Jurkat, Clone E6-1 (cell line): ENCODE results near the gene ACAD9. TPM values are rescaled to one million over a fixed set of nuclear protein-coding genes. Genes with fewer than 3 reads are reported as not detected.
"Not testable (repeated sequence)": the region's sequence is repeated elsewhere in the genome, so short reads cannot be mapped to it uniquely, and the experiment has no call there.

Experiments used
- DNase-seq: peaks from one replicate; pipeline ENCODE4 v3.0.0-alpha.2; 2011; ENCODE audit warnings: low read depth, low spot score
- H3K4me3 ChIP-seq: 2 replicates; pipeline ENCODE4 v1.5.1; 2011; ENCODE audit warnings: mild to moderate bottlenecking, low read length, control low read depth, moderate library complexity
- polyA plus RNA-seq: library from polyadenylated mRNA; unstranded; fragments of >200 nt; gene quantifications from one replicate; pipeline ENCODE4 v1.2.1, GENCODE V29; 2012; ENCODE audit warnings: missing spikeins; ENCODE audit not compliant: insufficient read length, insufficient read depth

ACAD9 gene
- 49.9 TPM for polyA plus RNA-seq

DNA sequence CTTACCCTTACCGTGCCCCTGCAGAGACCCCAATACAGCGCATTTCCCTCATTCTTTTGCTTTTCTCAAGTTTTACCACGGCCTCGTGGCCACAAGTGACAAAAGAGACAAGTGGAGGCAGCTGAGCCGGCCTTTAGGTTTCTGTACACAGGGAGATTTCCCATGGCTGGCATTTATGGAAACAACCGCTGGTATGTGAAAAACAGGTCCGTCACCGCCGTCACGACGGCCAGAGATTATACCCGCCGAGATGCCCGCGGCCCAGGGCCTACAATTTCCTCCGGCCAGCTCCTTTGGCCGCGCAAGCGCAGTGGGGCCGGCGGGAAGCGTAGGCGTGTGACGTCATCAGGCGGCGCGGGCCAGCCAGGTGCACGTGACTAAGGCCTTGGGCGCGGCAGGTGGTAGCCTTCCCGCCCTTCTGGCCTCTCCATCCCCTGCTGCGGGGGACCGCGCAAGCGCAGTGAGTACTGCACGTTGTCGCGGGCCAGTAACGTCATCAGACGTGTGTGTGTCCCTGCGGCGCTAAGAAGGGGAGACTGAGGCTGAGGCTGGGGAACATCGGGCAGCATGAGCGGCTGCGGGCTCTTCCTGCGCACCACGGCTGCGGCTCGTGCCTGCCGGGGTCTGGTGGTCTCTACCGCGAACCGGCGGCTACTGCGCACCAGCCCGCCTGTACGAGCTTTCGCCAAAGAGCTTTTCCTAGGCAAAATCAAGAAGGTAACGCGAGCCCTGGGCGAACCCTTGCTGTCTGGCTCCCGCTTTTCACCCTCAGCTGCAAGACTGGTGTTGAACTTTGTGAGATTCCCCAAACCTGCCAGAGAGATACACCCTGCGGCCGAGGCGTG, at the start of gene ACAD9:
ACAD9 (plus strand) TSS at position 496 of the 845 bp plus-strand sequence; CDS start at position 568, 72 bp downstream.
- H3K4me3 ChIP-seq: peak within 1 kb of the TSS; percentile 98
- DNase-seq: peak; percentile 97

DNA sequence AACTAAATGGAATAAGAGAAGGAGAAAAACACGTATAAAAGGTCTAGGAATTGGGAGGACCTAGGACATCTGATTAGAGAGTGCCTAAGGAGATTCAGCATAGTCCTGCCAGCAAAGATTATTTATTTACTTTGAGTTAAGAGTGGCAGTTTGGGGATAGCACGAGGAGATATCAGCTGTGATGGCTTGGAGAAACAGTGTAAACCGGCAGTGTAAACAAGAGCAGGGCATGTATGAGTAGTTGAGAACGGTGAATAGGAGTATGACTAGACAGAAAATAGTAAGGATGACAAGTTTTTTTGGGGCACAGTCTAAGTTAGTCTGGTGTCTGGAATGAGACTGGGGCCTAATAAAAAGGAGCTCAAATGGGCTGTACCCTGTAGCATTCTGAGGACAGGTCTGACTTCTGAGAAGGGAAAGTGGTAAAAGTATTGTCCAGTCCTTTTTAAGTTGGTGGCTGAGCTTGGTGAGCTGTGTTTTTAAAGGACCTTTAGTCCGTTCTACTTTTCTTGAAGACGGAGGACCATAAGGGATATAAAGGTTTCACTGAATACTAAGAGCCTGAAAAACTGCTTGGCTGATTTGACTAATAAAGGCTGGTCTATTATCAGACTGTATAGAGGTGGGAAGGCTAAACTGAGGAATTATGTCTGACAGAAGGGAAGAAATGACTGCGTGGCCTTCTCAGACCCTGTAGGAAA, 49.3 kb upstream of the ACAD9 start:
- not testable (repeated sequence) for DNase-seq, H3K4me3 ChIP-seq

DNA sequence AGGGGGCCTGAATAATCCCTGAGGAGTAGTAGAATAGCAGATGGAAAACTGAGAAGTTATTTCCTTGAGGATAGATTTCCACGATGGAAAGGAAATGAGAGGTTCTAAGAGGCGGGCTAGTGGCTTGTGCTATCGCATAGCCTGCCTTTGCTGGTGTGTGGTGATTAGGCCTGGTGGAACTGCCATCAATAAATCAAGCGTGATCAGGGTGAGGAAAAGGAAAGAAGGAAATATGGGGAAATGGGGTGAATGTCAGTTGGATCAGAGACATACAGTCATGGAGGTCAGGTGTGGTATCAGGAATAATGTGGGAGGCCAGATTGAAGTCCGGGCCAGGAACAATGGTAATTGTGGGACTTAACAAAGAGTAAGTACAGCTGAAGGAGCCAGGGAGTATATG, 48.7 kb upstream of the ACAD9 start:
- not testable (repeated sequence) for H3K4me3 ChIP-seq, DNase-seq

DNA sequence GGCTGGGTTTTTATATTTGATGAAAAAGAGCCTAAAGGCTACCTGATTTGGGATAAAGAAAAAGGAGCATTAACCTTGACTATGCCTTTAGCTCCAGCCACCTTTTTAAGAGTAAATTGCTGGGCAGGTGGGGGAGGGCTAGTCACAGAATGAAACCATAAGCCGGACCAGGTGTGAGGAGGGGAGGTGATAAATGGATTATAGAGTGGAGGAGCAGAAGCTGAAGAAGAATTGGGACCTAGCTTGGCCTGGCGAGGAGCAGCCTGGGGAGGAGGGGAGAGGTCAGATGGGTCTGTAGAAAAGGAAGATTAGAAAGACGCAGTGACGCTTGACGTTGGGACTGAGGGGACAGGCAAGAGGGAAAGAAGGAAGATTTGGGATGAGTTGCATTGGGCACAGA, 46.4 kb upstream of the ACAD9 start:
- H3K4me3 ChIP-seq, DNase-seq: not testable (repeated sequence)

DNA sequence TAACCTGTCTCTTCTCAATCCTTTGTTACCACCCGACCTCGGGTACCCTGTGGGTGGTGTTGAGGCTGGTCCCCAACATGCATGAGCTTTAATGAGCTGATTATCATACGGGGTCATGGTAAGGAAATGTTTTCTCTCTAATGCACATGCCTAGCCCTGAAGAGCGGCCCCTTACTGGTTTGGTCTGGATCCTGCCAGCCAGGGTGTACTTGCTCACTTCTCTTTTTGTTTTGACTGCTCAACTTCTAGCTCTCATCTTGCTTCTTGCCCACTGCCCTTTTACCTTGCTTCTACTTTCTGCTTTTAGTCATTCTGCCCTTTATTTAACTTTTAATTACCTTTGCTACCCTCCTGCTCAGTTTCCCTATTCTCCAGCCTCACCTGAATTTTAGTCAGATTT, 44.3 kb upstream of the ACAD9 start:
- H3K4me3 ChIP-seq: no peak overlapping the region
- DNase-seq: no peak

DNA sequence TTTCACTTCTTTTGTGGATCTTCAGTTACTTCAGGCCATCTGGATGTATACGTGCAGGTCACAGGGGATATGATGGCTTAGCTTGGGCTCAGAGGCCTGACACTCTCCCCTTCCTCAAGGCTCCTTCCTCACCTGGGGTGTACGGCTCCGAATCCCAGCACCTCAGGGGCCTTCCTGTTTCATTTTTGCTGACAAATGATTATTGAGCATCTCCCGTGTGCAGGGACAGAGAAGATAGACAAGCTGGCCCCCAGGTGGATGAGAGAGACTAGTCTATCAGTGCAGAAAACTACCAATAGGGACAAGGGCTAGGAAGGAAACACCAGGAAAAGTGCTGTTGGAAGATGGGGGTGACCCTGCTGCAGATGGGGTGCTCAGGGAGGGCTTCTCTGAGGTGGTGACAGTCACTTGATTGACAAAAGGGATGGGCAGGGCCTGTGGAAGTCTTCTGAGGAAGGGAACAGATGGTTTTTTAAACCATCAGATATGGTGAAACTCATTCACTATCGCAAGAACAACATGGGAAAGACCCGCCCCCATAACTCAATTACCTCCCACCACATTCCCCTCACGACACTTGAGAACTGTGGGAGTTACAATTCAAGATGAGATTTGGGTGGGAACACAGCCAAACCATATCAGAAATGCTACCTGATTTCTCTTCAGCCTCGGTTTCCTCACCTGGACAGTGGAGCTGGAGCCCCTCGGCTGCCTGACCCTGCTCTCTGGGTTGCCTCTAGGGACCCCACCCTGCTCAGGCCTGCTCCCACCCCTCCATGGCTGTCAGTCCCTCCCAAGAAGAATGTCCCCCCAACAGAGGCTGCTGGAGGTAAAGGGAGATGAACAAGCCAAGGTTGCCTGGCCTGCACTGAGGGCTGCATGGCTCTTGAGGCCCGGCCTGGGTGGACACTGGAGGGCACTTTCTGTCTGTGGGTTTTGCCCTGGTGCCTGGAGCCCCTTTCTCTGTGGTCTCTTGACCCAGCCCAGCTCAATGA, 37.2 kb upstream of the ACAD9 start:
- no peak for DNase-seq
- no peak overlapping the region for H3K4me3 ChIP-seq

DNA sequence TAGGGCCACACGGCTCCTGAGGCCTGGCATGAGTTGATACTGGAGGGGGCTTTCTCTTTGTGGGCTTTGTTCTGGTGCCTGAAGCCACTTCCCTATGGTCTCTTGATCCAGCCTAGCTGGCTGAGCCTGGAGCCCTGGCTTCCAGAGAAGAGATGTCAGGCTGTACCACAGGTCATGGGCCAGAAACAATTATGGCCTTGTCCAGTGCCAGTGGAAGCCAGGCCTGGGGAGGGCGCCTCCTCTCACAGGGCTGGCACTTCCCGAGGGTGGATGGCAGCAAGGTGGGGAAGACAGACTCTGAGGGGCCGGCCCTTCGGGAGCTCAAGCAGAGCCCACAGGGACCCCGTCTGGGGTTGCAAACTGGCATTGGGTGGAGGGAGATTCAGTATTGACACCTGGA, 34.9 kb upstream of the ACAD9 start:
- DNase-seq: no peak
- no peak overlapping the region for H3K4me3 ChIP-seq

DNA sequence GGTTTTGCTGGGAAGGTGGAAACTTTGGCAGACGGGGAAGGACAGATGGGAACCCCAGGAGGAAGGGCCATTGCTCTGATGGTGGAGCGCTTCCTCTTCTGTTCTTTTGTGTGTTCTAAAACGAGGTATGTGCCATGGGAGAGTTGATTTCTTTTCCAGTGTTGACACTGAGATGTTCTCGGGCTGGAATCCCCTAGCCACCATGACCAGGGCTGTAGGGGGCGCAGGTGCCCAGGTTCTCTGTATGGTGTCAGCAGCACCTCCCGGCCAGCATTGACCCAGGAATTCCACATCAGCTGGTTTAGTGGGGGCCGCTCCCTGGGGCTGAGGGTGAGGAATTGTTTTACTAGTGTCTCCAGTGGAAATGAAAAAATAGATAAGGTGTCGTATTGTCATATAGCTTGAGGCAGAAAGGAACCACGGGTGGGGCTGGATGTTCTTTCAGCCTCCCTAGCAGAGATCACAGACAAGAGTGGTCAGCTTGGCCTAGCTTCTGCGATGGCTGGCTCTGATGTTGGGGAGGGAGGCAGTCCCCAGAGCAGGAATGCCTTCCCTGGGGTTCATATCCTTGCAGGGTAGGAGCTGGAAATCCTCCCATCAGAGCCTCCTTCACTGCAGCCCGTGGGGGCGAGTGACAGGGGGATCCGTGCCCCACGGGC, 34.2 kb upstream of the ACAD9 start:
- peak overlapping the region; percentile 49 for H3K4me3 ChIP-seq
- no peak for DNase-seq

DNA sequence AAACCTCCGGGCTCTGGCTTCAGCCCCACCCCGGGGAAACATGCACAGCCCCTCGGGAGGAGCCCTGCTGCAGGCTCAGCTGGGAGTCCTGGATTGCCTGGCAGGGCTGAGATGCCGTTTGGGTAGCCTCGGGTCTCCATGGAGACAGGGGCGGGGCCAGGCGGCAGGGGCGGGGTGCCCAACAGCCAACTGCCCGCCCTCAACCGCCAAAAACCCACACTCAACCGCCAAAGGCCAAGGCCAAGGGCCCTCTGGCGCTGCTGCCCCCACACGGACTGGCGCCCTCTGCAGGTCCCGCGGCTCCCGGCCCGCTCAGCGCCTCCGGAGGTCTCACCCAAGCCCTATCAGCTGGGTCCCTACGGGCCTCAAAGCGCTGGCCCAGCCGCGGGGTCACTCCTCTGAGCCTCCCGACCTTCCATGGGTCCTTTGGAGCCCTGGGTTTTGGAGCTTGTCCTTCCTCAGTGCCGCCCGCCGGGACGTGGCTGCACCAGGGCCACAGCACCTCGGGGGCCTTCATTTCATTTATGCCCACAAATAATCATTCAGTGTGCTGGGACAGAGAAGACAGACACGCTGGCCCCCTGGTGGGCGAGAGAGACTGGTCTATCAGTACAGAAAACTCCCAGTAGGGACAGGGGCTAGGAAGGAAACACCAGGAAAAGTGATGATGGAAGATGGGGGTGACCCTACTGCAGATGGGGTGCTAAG, 33.5 kb upstream of the ACAD9 start:
- peak; percentile 70 for DNase-seq
- H3K4me3 ChIP-seq: peak overlapping the region; percentile 49

DNA sequence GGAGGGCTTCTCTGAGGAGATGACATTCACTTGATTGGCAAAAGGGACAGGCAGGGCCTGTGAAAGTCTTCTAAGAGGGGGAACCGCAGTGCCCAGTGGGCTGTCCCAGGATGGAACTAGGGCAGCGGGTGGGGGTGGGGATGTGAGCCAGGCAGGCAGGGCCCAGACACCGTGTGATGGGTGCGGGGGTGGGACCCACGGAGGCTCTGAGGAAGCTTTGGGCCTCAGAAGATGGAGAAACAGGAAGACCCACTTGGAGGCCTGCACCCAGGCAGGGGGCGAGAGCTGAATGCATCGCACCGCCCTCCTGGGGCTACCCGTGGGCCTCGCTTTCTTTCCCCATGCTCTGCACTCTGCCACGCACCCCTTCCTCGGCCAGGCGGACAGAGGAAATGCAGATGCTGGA, 32.9 kb upstream of the ACAD9 start:
- no peak for DNase-seq
- peak overlapping the region; percentile 49 for H3K4me3 ChIP-seq

DNA sequence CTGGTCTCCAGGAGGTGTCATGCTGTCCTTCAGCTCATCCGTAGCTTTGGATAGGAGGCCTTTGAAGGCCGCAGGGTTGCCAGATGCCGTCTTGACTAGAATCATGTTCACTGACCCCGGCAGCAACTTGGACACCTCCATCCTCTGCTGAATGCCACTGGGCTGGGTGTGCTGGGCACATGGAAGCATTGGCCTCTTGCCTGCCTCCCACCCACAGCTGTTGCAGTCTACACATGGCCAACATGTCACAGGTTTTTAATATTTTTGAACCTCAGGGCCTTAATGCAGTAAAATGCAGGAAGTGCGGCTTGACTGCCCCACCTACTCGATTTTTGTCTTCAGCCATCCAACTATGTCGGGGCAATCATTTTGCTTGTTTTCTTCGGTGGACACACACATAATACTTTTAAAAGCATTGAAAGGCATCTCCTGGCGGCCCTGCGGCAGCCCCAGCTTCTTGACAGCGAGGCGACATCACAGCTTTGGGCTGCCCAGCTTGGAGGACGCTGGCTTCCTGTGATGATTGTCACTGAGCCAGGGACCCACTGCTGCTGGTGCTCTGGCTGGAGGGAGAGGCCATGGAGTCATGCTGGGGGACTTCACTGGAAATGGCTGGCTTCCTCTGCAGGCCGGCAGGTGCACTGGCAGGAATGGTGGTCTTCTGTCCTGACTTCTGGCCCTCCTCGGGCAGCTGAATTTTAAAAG, 31.6 kb upstream of the ACAD9 start:
- no peak overlapping the region for H3K4me3 ChIP-seq
- DNase-seq: no peak

DNA sequence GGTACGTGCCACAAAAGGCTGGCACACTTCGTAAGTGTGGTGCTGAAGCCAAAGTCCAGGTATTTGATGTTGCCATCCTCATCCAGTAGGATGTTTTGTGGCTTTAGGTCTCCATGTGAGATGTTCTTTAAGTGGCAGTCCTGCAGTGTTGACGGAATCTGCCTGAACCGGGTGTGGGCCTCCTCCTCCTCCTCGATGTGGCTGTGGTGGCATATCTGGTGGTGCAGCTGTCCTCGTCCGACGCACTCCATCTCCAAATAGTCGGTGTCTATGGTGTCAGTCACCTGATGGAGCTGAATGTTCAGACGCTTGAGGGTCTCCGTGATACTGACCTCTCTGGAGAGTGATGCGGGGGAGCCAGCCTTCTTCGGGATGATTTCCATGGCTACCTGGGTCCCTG, 30.5 kb upstream of the ACAD9 start:
- no peak for DNase-seq
- H3K4me3 ChIP-seq: no peak overlapping the region

DNA sequence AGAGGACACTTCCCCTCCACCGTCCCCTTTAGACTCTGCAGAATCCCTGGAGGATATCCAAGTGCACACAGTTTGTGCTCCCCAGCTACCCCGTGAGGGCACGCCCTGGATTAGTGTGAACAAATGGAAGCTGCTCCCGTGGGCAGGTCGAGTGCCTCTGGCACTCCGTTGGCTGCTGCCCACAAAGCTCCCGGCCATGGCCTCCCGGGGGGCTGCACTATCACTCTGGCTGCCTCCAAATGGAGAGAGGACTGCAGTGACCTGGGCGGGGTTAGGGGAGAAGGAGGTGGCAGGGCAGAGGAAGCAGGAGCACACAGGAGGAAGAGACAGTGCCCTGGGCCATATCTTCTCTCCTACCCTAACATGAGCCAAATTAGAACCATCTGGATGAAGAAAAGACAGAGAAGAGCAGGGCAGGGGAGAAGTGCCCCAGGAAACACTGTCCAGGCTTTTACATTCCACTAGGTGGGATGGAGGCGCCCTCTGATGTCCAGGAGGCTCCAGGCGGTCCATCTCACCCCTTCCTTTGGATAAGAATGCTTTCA, 29.4 kb upstream of the ACAD9 start:
- DNase-seq: no peak
- no peak overlapping the region for H3K4me3 ChIP-seq

DNA sequence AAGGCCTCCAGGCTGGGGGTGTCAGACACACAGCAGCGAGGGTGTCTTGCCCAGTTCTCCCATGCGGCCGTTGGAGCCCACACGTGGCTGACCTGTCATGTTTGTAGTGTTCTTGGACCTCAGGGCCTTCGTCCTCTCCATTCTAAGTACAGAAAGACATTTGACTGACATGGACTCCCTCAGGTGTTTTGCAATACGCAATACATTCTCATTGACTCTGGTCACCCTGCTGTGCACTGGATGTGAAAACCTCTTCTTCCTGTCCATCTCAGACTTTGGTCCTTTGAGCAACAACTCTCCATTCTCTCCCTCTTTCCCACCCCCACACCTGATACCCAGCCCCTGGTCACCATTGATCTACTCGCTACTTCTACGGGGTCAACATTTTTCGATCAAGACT, 28.9 kb upstream of the ACAD9 start:
- H3K4me3 ChIP-seq: no peak overlapping the region
- DNase-seq: no peak

DNA sequence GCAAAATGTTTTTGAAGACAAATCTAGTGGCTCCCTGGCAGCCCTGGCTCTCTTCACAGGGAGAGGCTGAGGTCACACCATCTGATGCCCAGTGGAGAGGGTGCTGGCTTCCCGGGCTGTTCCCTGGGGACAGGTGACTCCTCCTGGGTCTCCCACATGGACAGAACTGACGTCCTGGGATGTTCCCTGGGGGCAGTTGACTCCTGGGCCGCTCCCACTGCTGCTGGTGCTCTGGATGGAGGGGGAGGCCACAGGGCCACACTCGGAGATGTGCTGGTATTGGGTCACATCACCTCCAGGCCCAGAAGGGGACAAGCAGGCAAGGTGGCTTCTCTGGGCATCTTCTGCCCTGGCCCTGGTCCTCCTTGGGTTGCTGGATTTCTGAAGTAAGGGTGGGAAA, 27.8 kb upstream of the ACAD9 start:
- H3K4me3 ChIP-seq: no peak overlapping the region
- no peak for DNase-seq

DNA sequence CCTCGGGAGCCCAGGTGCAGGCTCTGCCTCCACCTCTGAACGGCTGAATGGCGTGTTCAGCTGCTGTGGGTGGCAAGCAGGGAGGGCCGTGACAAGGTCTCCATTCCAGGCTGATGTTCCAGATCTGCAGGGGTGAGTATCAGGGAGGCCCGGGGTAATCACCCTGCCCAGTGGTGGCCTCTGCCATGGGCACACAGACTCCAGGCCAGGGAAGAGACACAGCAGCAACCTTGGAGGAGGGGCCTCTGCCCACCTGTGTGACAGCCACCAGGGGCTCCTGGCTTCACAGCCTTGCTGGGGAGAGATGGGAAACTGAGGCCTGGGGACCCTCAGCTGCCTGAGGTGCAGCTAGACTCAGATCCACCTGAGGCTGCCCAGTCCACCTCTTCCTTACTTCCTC, 25.6 kb upstream of the ACAD9 start:
- no peak overlapping the region for H3K4me3 ChIP-seq
- no peak for DNase-seq

DNA sequence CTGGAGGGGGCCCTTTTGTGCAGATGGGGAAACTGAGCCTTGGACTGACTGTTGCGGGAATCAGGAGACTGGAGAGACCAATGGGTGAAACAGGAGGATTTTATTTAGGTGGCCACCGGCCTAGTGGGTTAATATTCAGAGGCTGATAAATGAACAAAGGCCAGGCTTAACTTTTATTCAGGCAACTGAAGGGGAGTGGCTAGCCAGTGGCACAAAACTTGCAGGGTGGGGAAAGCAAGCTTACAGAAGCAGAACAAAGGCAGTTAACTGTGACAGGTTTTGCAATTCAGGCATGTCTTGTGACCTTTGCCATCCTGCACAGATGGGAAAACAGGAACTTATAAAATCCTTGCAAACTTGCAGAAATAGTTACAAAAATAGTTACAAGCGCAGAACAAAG, 24.9 kb upstream of the ACAD9 start:
- H3K4me3 ChIP-seq: no peak overlapping the region
- no peak for DNase-seq
